A549 (cell line): Measurements from ENCODE around the gene SPIN1.

Experiments used
- CHD2 ChIP-seq: fragments of 150-350 bp; IDR thresholded peaks from 2 replicates; pipeline ENCODE4 v1.6.1; 2014; ENCODE audit warnings: low read length; ENCODE audit not compliant: partially characterized antibody
- HEYL ChIP-seq: fragments of 250-450 bp; sonication (Bioruptor Pico); IDR thresholded peaks from 2 replicates; pipeline ENCODE4 v1.8.0; 2021; ENCODE audit warnings: mild to moderate bottlenecking, moderate library complexity

GRCh38 chr9:88429595-88430430, 41.6 kb downstream of the SPIN1 start:
- TF ChIP-seq HEYL (CRISPR knock-in tag) (no peak), CHD2 (no peak)
